Measurements from ENCODE around the gene DCAF12. TPM values are rescaled to one million over a fixed set of nuclear protein-coding genes. Genes with fewer than 3 reads are reported as not detected.
A peak's percentile ranks its signal among the peaks of the same experiment; 100 is the strongest.

The DCAF12 gene
- total RNA-seq, 6 donors from 2014 or later, result 17.8 to 41.0 (median 34.0) TPM

- no peak for ATAC-seq (ENCODE audit: low FRiP score in 2 of 2)
- TF ChIP-seq POLR2AphosphoS5 (IDR thresholded peaks at IDR 0.05) (no peak), CTCF (IDR thresholded peaks at IDR 0.05) (no peak), POLR2A (IDR thresholded peaks at IDR 0.05) (no peak), EP300 (IDR thresholded peaks at IDR 0.05) (no peak)
- no peak for DNase-seq
- Histone ChIP-seq H3K36me3 (no peaks in the 10 kb centered on the region), H3K4me1 (no peaks in the 10 kb centered on the region), H3K27me3 (no peaks in the 10 kb centered on the region), H3K9me3 (no peaks in the 10 kb centered on the region), H3K4me3 (no peak overlapping the region), H3K27ac (peak overlapping the region in 1 of 4 donors; percentile 19)
- 82 to 91% methylated on average over 6 of the region's 6 CpGs for WGBS, 2 donors
These were observed 42.6 kb upstream of the DCAF12 start for GRCh38 chr9:34169125-34169524.

- Histone ChIP-seq H3K4me1 (peaks cover 0 to 4% (median 0%) of the 10 kb centered on the region in 4 donors), H3K9me3 (no peaks in the 10 kb centered on the region), H3K36me3 (no peaks in the 10 kb centered on the region), H3K4me3 (no peak overlapping the region), H3K27ac (peak overlapping the region in 1 of 4 donors; percentile 27), H3K27me3 (no peaks in the 10 kb centered on the region)
- ATAC-seq (ENCODE audit: low FRiP score in 2 of 2), result peak in 1 of 2 donors; percentile 36
- TF ChIP-seq CTCF (IDR thresholded peaks at IDR 0.05) (no peak), EP300 (IDR thresholded peaks at IDR 0.05) (no peak)
- 75 to 80% methylated on average over 2 to 3 of the region's 3 CpGs for WGBS, 2 donors
- DNase-seq, result no peak
These were observed 36.9 kb upstream of the DCAF12 start for GRCh38 chr9:34163434-34163833.

- ATAC-seq (ENCODE audit: low FRiP score in 2 of 2), result peak; percentile 68 to 91
- WGBS, 2 donors, result 60 to 65% methylated on average over 6 of the region's 6 CpGs
- no peaks in the 10 kb centered on the region for H3K36me3 ChIP-seq
- peak overlapping the region; percentile 23 to 63 (median 39) for H3K27ac ChIP-seq
- H3K27me3 ChIP-seq, result no peaks in the 10 kb centered on the region
- H3K4me1 ChIP-seq, result peaks cover 0 to 4% (median 0%) of the 10 kb centered on the region in 4 donors
- H3K4me3 ChIP-seq, result no peak overlapping the region
- TF ChIP-seq EP300 (IDR thresholded peaks at IDR 0.05) (peak in 3 of 4 donors; percentile 26 to 78 (median 33)), POLR2AphosphoS5 (IDR thresholded peaks at IDR 0.05) (peak; percentile 42 to 59), POLR2A (IDR thresholded peaks at IDR 0.05) (no peak)
- DNase-seq, result peak in 1 of 2 donors; percentile 86
- no peaks in the 10 kb centered on the region for H3K9me3 ChIP-seq
These were observed 31.9 kb upstream of the DCAF12 start for GRCh38 chr9:34158362-34158869.

GRCh38 chr9:34157898-34158297 lies 31.4 kb upstream of the DCAF12 start:
- Histone ChIP-seq H3K27me3 (no peaks in the 10 kb centered on the region), H3K36me3 (no peaks in the 10 kb centered on the region), H3K4me3 (no peak overlapping the region), H3K9me3 (no peaks in the 10 kb centered on the region), H3K4me1 (peaks cover 0 to 4% (median 0%) of the 10 kb centered on the region in 4 donors), H3K27ac (peak overlapping the region in 2 of 4 donors; percentile 7 to 22)
- WGBS, 2 donors, result 88 to 90% methylated on average over 2 of the region's 2 CpGs
- no peak for ATAC-seq (ENCODE audit: low FRiP score in 2 of 2)
- DNase-seq, result no peak
- no peak for TF ChIP-seq EP300 (IDR thresholded peaks at IDR 0.05)
- TF ChIP-seq POLR2AphosphoS5 (IDR thresholded peaks at IDR 0.05), result no peak
- no peak for TF ChIP-seq POLR2A (IDR thresholded peaks at IDR 0.05)
- TF ChIP-seq CTCF (IDR thresholded peaks at IDR 0.05), result no peak

- no peak overlapping the region for H3K4me3 ChIP-seq
- DNase-seq (no peak), ATAC-seq (ENCODE audit: low FRiP score in 2 of 2) (no peak)
- no peak overlapping the region for H3K27ac ChIP-seq
- TF ChIP-seq POLR2A (IDR thresholded peaks at IDR 0.05) (no peak), CTCF (IDR thresholded peaks at IDR 0.05) (no peak), POLR2AphosphoS5 (IDR thresholded peaks at IDR 0.05) (no peak)
- H3K9me3 ChIP-seq, result no peaks in the 10 kb centered on the region
- peaks cover 0 to 4% (median 0%) of the 10 kb centered on the region in 4 donors for H3K4me1 ChIP-seq
- no peaks in the 10 kb centered on the region for H3K27me3 ChIP-seq
- H3K36me3 ChIP-seq, result no peaks in the 10 kb centered on the region
These were observed 30.8 kb upstream of the DCAF12 start for GRCh38 chr9:34157318-34157717.
